H1 (cell line): Measurements from ENCODE around the gene PLXNA4. TPM values are rescaled to one million over a fixed set of nuclear protein-coding genes. Genes with fewer than 3 reads are reported as not detected.

ENCODE experiments used
- CTCF ChIA-PET: fragments of 300-600 bp; sonication (Branson Sonifier 250); formaldehyde crosslinking; loops from one replicate; lab custom pipeline; 2021; ENCODE audit not compliant: partially characterized antibody; lab: Charles Lee
- POLR2A ChIA-PET: fragments of 300-600 bp; sonication (Branson Sonifier 250); formaldehyde crosslinking; loops from one replicate; lab custom pipeline; 2021; ENCODE audit warnings: inconsistent platforms; ENCODE audit not compliant: partially characterized antibody; lab: Charles Lee
- DNase-seq, 2 experiments: peaks; one replicate each; pipeline versions ENCODE4 v3.0.0 to v3.0.0-alpha.2; 2010 to 2022; ENCODE audit warnings: low spot score in 2 of 2, low read depth in 1 of 2, mixed read lengths in 1 of 2
- FAIRE-seq: peaks from 2 replicates; lab custom pipeline; 2011; peaks lifted over from hg19 to GRCh38; lab: Jason Lieb, UNC
- H2AFZ ChIP-seq: 2 replicates; pipeline ENCODE4 v1.8.1; 2012; ENCODE audit warnings: low read length, inconsistent platforms
- H2AK5ac ChIP-seq: 2 replicates; pipeline ENCODE4 v1.6.1; 2013; ENCODE audit warnings: low read depth, low read length
- H2BK120ac ChIP-seq: replicated peaks from 2 replicates; pipeline ENCODE3; 2013; ENCODE audit warnings: low read depth, low read length, inconsistent platforms
- H2BK12ac ChIP-seq: 2 replicates; pipeline ENCODE4 v1.6.1; 2013; ENCODE audit warnings: low read depth, low read length
- H2BK15ac ChIP-seq: 2 replicates; pipeline ENCODE4 v1.6.1; 2013; ENCODE audit warnings: low read length
- H2BK20ac ChIP-seq: 2 replicates; pipeline ENCODE4 v1.6.1; 2013; ENCODE audit warnings: low read length
- H2BK5ac ChIP-seq: 2 replicates; pipeline ENCODE4 v1.6.1; 2013; ENCODE audit warnings: low read depth, low read length
- H3K14ac ChIP-seq: 2 replicates; pipeline ENCODE4 v1.6.1; 2013; ENCODE audit warnings: inconsistent platforms; ENCODE audit not compliant: insufficient read length
- H3K18ac ChIP-seq: 2 replicates; pipeline ENCODE4 v1.6.1; 2013; ENCODE audit warnings: low read length; ENCODE audit errors: extremely low read depth
- H3K23ac ChIP-seq: 2 replicates; pipeline ENCODE4 v1.6.1; 2013; ENCODE audit warnings: inconsistent platforms; ENCODE audit not compliant: insufficient read length
- H3K23me2 ChIP-seq: 2 replicates; pipeline ENCODE4 v1.6.1; 2013; ENCODE audit warnings: low read depth, low read length
- H3K27ac ChIP-seq: 2 replicates; pipeline ENCODE4 v1.6.1; 2011; ENCODE audit warnings: low read depth, low read length, inconsistent platforms
- H3K27me3 ChIP-seq, 4 experiments: replicated peaks in 1 of 4; 1 replicate in 1 of 4; 2 replicates in 3 of 4; pipeline versions ENCODE4 v1.6.1 to v1.8.1; 2011 to 2013; ENCODE audit warnings: low read length in 3 of 4, mild to moderate bottlenecking in 3 of 4, inconsistent platforms in 2 of 4, mixed read lengths in 2 of 4, moderate library complexity in 1 of 4; ENCODE audit not compliant: control insufficient read depth in 3 of 4, insufficient read depth in 3 of 4; ENCODE audit errors: extremely low read depth in 1 of 4
- H3K36me3 ChIP-seq, 4 experiments: 2 replicates each; pipeline versions ENCODE4 v1.6.1 to v1.8.1; 2011 to 2013; ENCODE audit warnings: mild to moderate bottlenecking in 4 of 4, low read length in 3 of 4, moderate library complexity in 2 of 4, control low read depth in 1 of 4, inconsistent platforms in 1 of 4; ENCODE audit not compliant: insufficient read depth in 4 of 4, control insufficient read depth in 2 of 4
- H3K4ac ChIP-seq: replicated peaks from 2 replicates; pipeline ENCODE3; 2013; ENCODE audit warnings: low read length, low read depth, mixed read lengths, inconsistent platforms; ENCODE audit not compliant: insufficient read length
- H3K4me1 ChIP-seq, 4 experiments: replicated peaks in 1 of 4; 1 replicate in 1 of 4; 2 replicates in 3 of 4; pipeline versions ENCODE4 v1.6.1 to v1.8.1; 2011 to 2013; ENCODE audit warnings: low read length in 3 of 4, inconsistent platforms in 2 of 4, mixed read lengths in 1 of 4; ENCODE audit not compliant: insufficient read depth in 4 of 4, control insufficient read depth in 3 of 4
- H3K4me2 ChIP-seq, 2 experiments: 2 replicates each; pipeline versions ENCODE4 v1.6.1 to v1.8.1; 2011 to 2013; ENCODE audit warnings: low read depth in 2 of 2, low read length in 2 of 2, control low read depth in 1 of 2, inconsistent platforms in 1 of 2, mild to moderate bottlenecking in 1 of 2; ENCODE audit not compliant: insufficient read depth in 1 of 2
- H3K4me3 ChIP-seq, 4 experiments: fragments of 200-600, 300-600 bp in 1 of 4; sonication (generic), shearing (Covaris generic), sonication (Bioruptor Twin) in 1 of 4; 2 replicates each; pipeline versions ENCODE4 v1.5.1 to v1.8.1; 2011 to 2016; ENCODE audit warnings: low read length in 4 of 4, low read depth in 3 of 4, control low read depth in 2 of 4, inconsistent platforms in 2 of 4, mild to moderate bottlenecking in 2 of 4, mixed read lengths in 1 of 4, moderate library complexity in 1 of 4; ENCODE audit not compliant: insufficient read depth in 2 of 4; ENCODE audit errors: extremely low read depth in 1 of 4
- H3K56ac ChIP-seq: replicated peaks from 2 replicates; pipeline ENCODE3; 2013; ENCODE audit warnings: low read depth, mild to moderate bottlenecking, mixed read lengths, low read length, inconsistent platforms; ENCODE audit not compliant: insufficient read length
- H3K79me1 ChIP-seq: 2 replicates; pipeline ENCODE4 v1.6.1; 2013; ENCODE audit warnings: low read depth, low read length, control low read depth
- H3K79me2 ChIP-seq, 2 experiments: 2 replicates each; pipeline versions ENCODE4 v1.6.1 to v1.8.1; 2012 to 2013; ENCODE audit warnings: low read length in 2 of 2, mild to moderate bottlenecking in 2 of 2, inconsistent platforms in 1 of 2; ENCODE audit not compliant: insufficient read depth in 2 of 2, control insufficient read depth in 1 of 2
- H3K9ac ChIP-seq, 4 experiments: replicated peaks in 1 of 4; 1 replicate in 1 of 4; 2 replicates in 3 of 4; pipeline versions ENCODE4 v1.6.1 to v1.8.1; 2011 to 2013; ENCODE audit warnings: low read depth in 3 of 4, low read length in 3 of 4, control low read depth in 2 of 4, mild to moderate bottlenecking in 2 of 4, moderate library complexity in 2 of 4, inconsistent platforms in 1 of 4; ENCODE audit errors: extremely low read depth in 1 of 4
- H3K9me3 ChIP-seq, 2 experiments: 2 replicates each; pipeline versions ENCODE4 v1.6.1 to v1.8.1; 2012 to 2013; ENCODE audit warnings: mild to moderate bottlenecking in 2 of 2, moderate library complexity in 2 of 2, control low read depth in 1 of 2, inconsistent platforms in 1 of 2, low read depth in 1 of 2, low read length in 1 of 2, mixed read lengths in 1 of 2; ENCODE audit not compliant: insufficient read depth in 2 of 2
- H4K20me1 ChIP-seq, 2 experiments: replicated peaks in 1 of 2; 2 replicates each; pipeline versions ENCODE3 to v1.8.1; 2011 to 2013; ENCODE audit warnings: inconsistent platforms in 2 of 2, low read length in 2 of 2, mild to moderate bottlenecking in 1 of 2; ENCODE audit not compliant: insufficient read depth in 2 of 2, control insufficient read depth in 1 of 2
- H4K5ac ChIP-seq: 2 replicates; pipeline ENCODE4 v1.6.1; 2013; ENCODE audit warnings: low read length, low read depth, mixed read lengths, inconsistent platforms; ENCODE audit not compliant: insufficient read length
- H4K8ac ChIP-seq: 2 replicates; pipeline ENCODE4 v1.8.0; 2013; ENCODE audit warnings: mild to moderate bottlenecking, moderate library complexity, low read length, inconsistent platforms; ENCODE audit not compliant: insufficient read depth; ENCODE audit errors: extremely low read depth
- H4K91ac ChIP-seq: replicated peaks from 2 replicates; pipeline ENCODE3; 2013; ENCODE audit warnings: low read length, mixed read lengths, inconsistent platforms; ENCODE audit not compliant: insufficient read length
- ATF3 ChIP-seq: IDR thresholded peaks from 2 replicates; pipeline ENCODE4 v1.6.1; 2011; ENCODE audit warnings: low read depth, mild to moderate bottlenecking, low read length; ENCODE audit not compliant: insufficient read depth
- CBX8 ChIP-seq: fragments of 300-800, 300-1000 bp; sonication (generic); IDR thresholded peaks from 2 replicates; pipeline ENCODE4 v1.7.1; 2016; ENCODE audit warnings: low read depth, low read length, borderline replicate concordance
- CEBPB ChIP-seq: IDR thresholded peaks from 2 replicates; pipeline ENCODE4 v1.6.1; 2012; ENCODE audit warnings: low read depth, low read length
- CHD2 ChIP-seq: IDR thresholded peaks from 2 replicates; pipeline ENCODE4 v1.6.1; 2012; ENCODE audit warnings: low read length, improper control_type of control experiment
- JUN ChIP-seq: IDR thresholded peaks from 2 replicates; pipeline ENCODE4 v1.6.1; 2011; ENCODE audit warnings: low read depth, mild to moderate bottlenecking, improper control_type of control experiment, low read length
- KDM4A ChIP-seq: IDR thresholded peaks from one replicate; pipeline ENCODE4 v1.7.1; 2012; ENCODE audit warnings: low read depth, mild to moderate bottlenecking, moderate library complexity, low read length, inconsistent platforms; ENCODE audit not compliant: severe bottlenecking
- KDM5A ChIP-seq: fragments of 200-600 bp; IDR thresholded peaks from 2 replicates; pipeline ENCODE4 v1.7.1; 2012; ENCODE audit warnings: mild to moderate bottlenecking, low read length, inconsistent platforms, mixed read lengths
- MAX ChIP-seq: IDR thresholded peaks from 2 replicates; pipeline ENCODE4 v1.6.1; 2012; ENCODE audit warnings: inconsistent platforms
- POLR2A ChIP-seq, 2 experiments: IDR thresholded peaks; 1 replicate in 1 of 2; 2 replicates in 1 of 2; pipeline ENCODE4 v1.6.1; 2011; ENCODE audit warnings: low read depth in 2 of 2, low read length in 2 of 2, mild to moderate bottlenecking in 2 of 2; ENCODE audit errors: control extremely low read depth in 1 of 2
- POLR2AphosphoS5 ChIP-seq: IDR thresholded peaks from 2 replicates; pipeline ENCODE4 v1.6.1; 2011; ENCODE audit warnings: low read depth, low read length
- RFX5 ChIP-seq: IDR thresholded peaks from 2 replicates; pipeline ENCODE4 v1.6.1; 2011; ENCODE audit warnings: low read depth, low read length, improper control_type of control experiment, borderline replicate concordance
- RXRA ChIP-seq: IDR thresholded peaks from 2 replicates; pipeline ENCODE4 v1.6.1; 2011; ENCODE audit warnings: low read depth, mild to moderate bottlenecking, low read length, moderate library complexity; ENCODE audit not compliant: insufficient read depth
- TAF1 ChIP-seq: IDR thresholded peaks from 2 replicates; pipeline ENCODE4 v1.6.1; 2011; ENCODE audit warnings: mild to moderate bottlenecking, low read depth, low read length
- TAF7 ChIP-seq: optimal IDR thresholded peaks from 2 replicates; pipeline ENCODE3; 2011; ENCODE audit warnings: low read depth, mild to moderate bottlenecking, inconsistent platforms, low read length, moderate library complexity, borderline replicate concordance
- TCF12 ChIP-seq: IDR thresholded peaks from 2 replicates; pipeline ENCODE4 v1.6.1; 2011; ENCODE audit warnings: low read depth, mild to moderate bottlenecking, low read length
- TEAD4 ChIP-seq: IDR thresholded peaks from 2 replicates; pipeline ENCODE4 v1.6.1; 2012; ENCODE audit warnings: low read depth, low read length, inconsistent platforms, mixed read lengths
- WGBS, 2 experiments: shearing (Covaris generic) in 1 of 2; methylation state at CpG; one replicate each; pipeline versions ENCODE4 v1.1.6 to v1.1.7; 2013 to 2015; ENCODE audit warnings: low lambda C conversion rate in 2 of 2, mixed read lengths in 2 of 2, inconsistent platforms in 1 of 2, low coverage in 1 of 2, missing lambda C conversion rate in 1 of 2; ENCODE audit not compliant: insufficient replicate concordance in 2 of 2, insufficient coverage in 1 of 2, insufficient read length in 1 of 2; ENCODE audit errors: extremely low coverage in 1 of 2, missing lambda C conversion rate in 1 of 2; 5-methylcytosine and 5-hydroxymethylcytosine counted together
- polyA plus RNA-seq, 7 experiments: library from polyadenylated mRNA; depleted of rRNA in 3 of 7; stranded (reverse) in 5 of 7; unstranded in 2 of 7; fragments of >200 nt in 5 of 7; fragments of 200-250 nt in 2 of 7; gene quantifications; 1 replicate in 5 of 7; 2 replicates in 1 of 7; 4 replicates in 1 of 7; pipeline versions ENCODE4 v1.2.1 to v1.2.3, GENCODE V29; 2011 to 2013; ENCODE audit warnings: missing spikeins in 2 of 7, mixed read lengths in 2 of 7
- total RNA-seq: library from RNA; stranded (reverse); fragmentation: NEBNext Ultra II Directional; extraction: Animal tissue kit (Norgen Biotek cat#: 25700); gene quantifications from 2 replicates; pipeline ENCODE4 v1.2.1, GENCODE V29; 2021

PLXNA4 gene
- total and polyA plus RNA-seq, 2 of the 8 experiments (the other 6 are each of a cell fraction or from before 2014, with no cell fraction given) = 0.76 to 0.79 TPM

GRCh38 chr7:132601783-132602182, 25.5 kb upstream of the PLXNA4 start:
- Histone ChIP-seq H3K4ac (no peak overlapping the region), H2BK15ac (no peak overlapping the region), H3K9ac (no peak overlapping the region), H3K4me2 (no peak overlapping the region), H2BK5ac (no peak overlapping the region), H4K91ac (no peak overlapping the region), H2BK20ac (no peak overlapping the region), H3K9me3 (no peaks in the 10 kb centered on the region), H3K18ac (no peak overlapping the region), H3K27ac (no peak overlapping the region), H2AFZ (no peak overlapping the region), H3K36me3 (no peaks in the 10 kb centered on the region; a peak in 1 of 8 replicates), H3K14ac (no peak overlapping the region), H3K23ac (no peak overlapping the region), H3K79me1 (no peaks in the 10 kb centered on the region), H2AK5ac (no peak overlapping the region), H3K4me1 (no peaks in the 10 kb centered on the region; a peak in 1 of 7 replicates), H2BK12ac (no peak overlapping the region), H4K8ac (no peak overlapping the region), H4K20me1 (no peaks in the 10 kb centered on the region), H4K5ac (no peak overlapping the region), H3K56ac (no peak overlapping the region), H2BK120ac (no peak overlapping the region), H3K79me2 (no peaks in the 10 kb centered on the region), H3K4me3 (no peak overlapping the region), H3K23me2 (no peaks in the 10 kb centered on the region), H3K27me3 (no peaks in the 10 kb centered on the region)
- WGBS, 2 experiments = 94% methylated on average over 1 of the region's 1 CpG; no CpG with 5 or more reads in 1 of the 2 experiments
- POLR2A ChIA-PET = no interaction called here
- no peak for DNase-seq
- CTCF ChIA-PET = interaction anchor here (0.6 to 2.8 kb wide), 8 partner anchors 8 to 1205 kb away, joined by 3 to 10 read pairs (median 3); no protein-coding TSS in a partner anchor
- no peak for FAIRE-seq
- TF ChIP-seq CEBPB (no peak), TCF12 (no peak), POLR2AphosphoS5 (no peak), RXRA (no peak), ATF3 (no peak), JUN (no peak), TEAD4 (no peak), TAF7 (no peak), CBX8 (no peak), CHD2 (no peak), KDM4A (no peak), KDM5A (no peak), TAF1 (no peak), MAX (no peak), POLR2A (IDR thresholded peaks at IDR 0.05; ENCODE audit: control extremely low read depth in 1 of 2, low read depth in 2 of 2, low read length in 2 of 2) (no peak), RFX5 (no peak)
